ENCODE data around the gene ZNF221.

- TF ChIP-seq CTCF (IDR thresholded peaks at IDR 0.05; ENCODE audit: insufficient read depth, low read length) (no peak), POLR2AphosphoS5 (IDR thresholded peaks at IDR 0.05; ENCODE audit: low read depth) (no peak), REST (IDR thresholded peaks at IDR 0.05; ENCODE audit: insufficient replicate concordance, low read depth) (no peak)
These were observed 22.2 kb upstream of the ZNF221 start for GRCh38 chr19:43928820-43929219.
